HG03457 (cell line): ENCODE data around the gene GPRIN1.

Experiments
- ATAC-seq: cut with Tn5 transposase; IDR thresholded peaks from one replicate; pipeline ENCODE4 v1.9.1; 2021; ENCODE audit warnings: moderate number of reproducible peaks; ENCODE audit not compliant: unreplicated experiment

The GPRIN1 gene

GRCh38 chr5:176625512-176625911 is 15.6 kb upstream of the GPRIN1 start:
- no peak for ATAC-seq

- no peak for ATAC-seq
Observed at GRCh38 chr5:176624938-176625337, 15.0 kb upstream of the GPRIN1 start.

DNA sequence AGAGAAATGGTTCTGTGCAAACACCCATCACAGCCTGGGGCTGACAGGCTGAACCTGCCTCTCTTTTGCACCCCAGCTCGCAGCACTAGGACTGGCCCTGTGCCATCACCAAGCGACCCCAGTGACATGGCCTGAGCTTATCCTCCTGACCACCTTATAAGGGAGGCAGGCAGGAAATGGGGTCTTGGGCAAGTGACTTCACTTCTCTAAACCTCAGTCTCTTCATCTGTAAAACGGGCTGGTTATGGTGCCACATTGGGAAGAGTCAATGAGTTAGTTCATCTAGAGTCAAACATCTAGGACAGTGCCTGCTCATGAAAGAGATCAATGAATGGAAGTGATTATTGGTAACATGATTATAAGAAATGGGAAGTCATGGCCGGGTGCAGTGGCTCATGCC is 14.2 kb upstream of the GPRIN1 start:
- no peak for ATAC-seq

GRCh38 chr5:176621661-176622079 is 11.7 kb upstream of the GPRIN1 start:
- no peak for ATAC-seq

DNA sequence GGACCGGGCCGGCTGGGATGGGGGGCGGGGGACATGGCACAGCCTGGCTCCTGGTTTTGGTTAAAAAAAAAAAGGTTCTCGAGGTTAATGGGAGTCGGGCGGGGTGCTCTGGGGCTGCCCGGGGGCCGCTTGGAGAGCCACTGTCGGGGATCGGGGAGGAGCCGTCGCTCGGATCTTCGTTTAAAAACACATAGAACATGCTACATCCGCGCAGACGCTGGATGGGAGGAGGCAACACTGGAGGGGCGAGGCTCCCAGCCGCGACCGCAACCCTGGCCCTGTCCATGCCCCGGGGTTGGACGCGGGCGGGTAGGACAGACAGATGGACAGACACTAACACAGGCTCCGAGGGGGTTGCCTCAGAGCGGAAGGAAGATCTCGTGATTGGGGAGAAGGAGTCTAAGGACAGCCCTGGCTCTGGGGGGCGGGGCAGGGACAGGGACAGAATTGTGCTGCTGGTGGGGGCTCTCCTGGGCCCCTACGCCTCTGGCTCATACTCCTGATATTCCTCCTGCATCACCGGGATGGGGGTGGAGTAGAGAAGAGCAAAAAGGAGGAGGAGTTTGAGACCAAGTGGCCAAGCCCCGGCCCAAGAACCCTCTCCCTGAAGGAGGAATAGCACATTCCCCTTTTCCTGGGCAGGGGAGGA is 10.5 kb upstream of the GPRIN1 start:
- no peak for ATAC-seq

GRCh38 chr5:176619569-176620332 is 9.8 kb upstream of the GPRIN1 start:
- ATAC-seq: no peak

GRCh38 chr5:176619203-176619568 is 9.2 kb upstream of the GPRIN1 start:
- ATAC-seq: no peak

DNA sequence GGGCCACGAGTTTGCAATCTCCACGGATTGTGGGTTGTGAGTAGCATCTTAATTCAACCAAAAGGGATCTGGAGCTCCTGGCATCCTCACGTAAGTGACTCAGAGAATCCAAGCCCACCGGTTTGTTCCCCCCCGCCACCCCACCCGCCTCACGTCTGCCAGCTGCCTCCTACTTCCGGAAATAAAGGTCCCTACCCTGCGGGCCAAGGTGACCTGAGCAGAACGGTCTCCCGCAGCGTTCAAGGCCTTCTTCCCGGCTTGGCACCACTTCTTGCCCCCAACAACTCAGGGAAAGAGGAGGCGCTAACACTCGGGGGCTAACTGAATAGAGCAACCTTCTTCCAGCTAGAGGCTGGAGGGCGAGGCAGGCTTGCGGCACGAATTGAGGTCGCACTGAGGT is 8.8 kb upstream of the GPRIN1 start:
- no peak for ATAC-seq

DNA sequence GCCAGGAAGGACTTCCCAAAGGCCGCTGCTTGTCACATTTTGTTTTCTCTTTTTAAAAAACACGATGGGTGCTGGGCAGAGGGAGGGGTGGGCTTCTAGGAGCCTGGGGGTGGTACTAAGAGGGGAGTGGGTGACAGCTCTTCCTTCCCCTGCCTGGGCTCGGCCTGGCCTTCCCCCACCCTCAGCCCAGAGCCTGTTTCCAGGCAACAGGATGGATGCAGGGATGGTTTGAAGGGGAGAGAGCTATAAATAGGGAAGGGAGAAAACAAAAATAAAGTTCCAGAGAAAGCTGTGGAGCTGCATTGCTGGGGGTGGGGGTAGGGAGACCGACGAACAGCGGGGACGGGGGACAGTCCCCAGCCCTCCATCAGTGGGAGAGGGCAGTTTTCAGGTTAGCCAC is 6.6 kb upstream of the GPRIN1 start:
- no peak for ATAC-seq

- no peak for ATAC-seq
Observed at GRCh38 chr5:176614805-176615478, 5.0 kb upstream of the GPRIN1 start.

- ATAC-seq: no peak
Observed at GRCh38 chr5:176612855-176613254, 2.9 kb upstream of the GPRIN1 start.

DNA sequence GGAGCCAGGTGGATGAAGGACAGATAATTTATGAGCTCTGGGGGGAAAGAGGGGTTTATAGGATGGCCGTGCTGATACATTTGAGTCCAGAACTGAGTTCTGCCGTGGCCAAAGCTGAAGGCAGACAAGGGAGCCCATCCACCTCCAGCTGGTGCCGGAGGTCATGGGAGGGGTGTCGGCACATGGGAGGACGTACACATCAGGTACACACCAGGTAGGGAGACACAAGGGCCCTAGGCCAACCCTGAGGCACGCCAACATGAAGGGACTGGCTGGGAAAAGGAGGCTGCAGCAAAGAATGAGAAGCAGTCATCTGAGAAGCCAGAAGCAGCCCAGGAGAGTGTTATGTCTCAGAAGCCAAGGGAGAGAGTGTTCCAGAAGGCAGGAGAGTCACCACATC is 2.1 kb upstream of the GPRIN1 start:
- no peak for ATAC-seq

- no peak for ATAC-seq
Observed at GRCh38 chr5:176611435-176611834, 1.5 kb upstream of the GPRIN1 start.

- ATAC-seq: no peak
Observed at GRCh38 chr5:176610435-176610773, 448 bp upstream of the GPRIN1 start.

- ATAC-seq: peak; percentile 20
Observed at GRCh38 chr5:176608937-176609723, 826 bp downstream of the GPRIN1 start.

DNA sequence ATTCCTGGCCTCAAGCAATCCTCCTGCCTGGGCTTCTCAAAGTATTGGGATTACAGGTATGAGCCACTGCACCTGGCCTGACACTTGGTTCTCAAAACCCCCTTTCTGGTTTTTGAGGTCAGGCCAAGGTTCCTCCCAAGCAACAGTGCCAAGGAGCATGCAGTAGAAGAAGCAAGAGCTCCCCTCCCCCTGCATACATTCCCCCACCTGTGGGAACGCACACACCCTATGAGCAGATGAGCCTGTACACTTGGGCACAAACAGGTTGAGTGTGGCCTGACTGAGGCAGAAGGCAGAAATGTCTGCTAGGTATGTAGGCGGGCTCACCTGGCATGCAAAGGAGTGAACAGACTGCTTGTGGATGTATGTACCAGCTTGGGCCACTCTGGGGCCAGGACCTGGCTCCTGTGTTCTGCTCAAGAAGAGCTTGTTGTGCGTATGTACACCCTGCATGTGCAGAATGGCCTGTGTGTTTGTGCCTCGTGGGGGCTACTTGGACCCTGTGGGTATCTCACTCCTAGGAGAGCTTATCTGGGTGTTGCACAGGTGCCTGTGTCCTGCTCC is 1.7 kb downstream of the GPRIN1 start:
- ATAC-seq: no peak

DNA sequence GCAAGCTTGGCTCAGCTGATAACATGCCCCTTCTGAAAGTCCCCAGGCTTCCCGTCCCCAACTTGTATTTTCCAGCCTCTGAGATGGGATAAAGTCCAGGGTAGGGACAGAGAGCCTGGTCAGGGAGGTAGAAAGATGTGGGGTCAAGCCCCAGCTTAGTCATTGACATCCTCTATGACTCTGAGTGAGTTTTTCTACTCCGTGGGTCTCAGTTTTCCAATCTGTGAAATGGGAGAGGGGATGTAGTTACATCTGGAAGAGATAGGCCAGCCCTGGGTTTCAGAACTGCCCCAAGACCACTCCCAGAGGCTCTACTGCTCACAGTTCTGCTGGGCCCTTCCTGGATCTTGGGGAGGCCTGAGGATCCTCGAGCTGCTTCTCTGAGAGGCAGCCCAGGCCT is 3.1 kb downstream of the GPRIN1 start:
- ATAC-seq: no peak

DNA sequence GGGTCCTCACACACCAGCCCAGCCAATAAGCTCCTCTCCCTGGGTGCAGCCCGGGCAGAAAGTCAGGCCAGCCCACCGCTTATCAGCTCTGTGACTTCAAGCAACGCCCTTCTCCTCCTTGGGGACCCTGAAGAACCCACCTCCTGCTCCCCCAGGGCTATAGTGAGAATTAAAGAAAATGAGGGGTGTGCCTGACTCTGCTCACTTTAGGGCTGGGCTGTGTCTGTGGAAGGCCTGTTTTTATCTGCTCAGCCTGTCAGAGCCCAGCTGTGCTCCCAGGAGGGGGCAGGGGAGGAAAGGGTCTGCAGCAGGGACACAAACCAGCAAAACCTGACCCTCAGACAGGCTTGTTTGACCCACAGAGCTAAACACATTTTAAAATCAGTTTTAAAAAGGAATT is 3.9 kb downstream of the GPRIN1 start:
- ATAC-seq: no peak

DNA sequence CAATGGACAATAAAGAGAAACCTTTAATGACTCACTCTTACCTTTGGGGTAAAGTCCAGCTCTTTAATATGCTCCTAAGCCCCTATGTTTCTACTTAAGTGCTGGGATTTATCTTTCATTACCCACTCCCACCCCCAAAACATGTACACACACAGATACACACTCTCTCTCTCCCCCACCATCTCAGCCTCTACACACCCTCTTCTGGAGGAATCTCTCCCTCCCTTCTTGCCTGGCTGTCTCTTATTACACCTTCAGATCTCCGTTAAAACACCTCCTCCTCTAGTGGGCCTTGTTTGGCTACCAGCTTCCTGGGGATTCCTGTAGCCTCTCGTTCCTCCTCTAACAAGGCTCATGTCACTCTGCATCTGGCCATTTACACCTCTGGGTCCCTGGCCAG is 6.9 kb downstream of the GPRIN1 start:
- ATAC-seq: no peak

DNA sequence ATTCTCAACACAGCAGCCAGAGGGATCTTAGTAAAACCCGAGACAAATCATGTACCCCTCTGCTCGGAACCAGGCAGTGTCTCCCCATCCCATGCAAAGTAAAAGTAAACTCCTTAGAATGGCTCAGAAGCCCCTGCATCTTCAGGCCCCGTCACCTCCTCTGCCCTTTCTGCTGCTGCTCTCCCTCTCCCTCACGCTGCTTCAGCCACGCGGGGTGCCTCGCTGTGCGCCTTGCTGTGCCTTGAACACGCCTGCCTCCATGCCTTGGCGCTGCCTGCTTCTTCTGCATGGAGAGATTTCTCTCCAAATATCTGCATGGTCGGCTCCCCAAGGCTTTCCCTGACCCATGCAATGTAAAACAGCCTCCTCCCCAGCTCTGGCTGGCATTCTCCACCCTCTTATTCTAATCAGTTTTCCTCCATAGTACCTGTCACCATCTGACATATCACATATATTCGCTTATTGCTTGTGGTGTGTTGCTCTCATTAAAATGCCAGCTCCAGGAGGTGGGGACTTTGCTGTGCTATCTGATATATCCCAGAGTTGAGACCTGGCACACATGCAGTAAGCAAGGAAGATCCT is 8.0 kb downstream of the GPRIN1 start:
- ATAC-seq: no peak
